SK-N-SH treated with all-trans-retinoic acid at 6 μM for 48 hours (cell line): ENCODE results near the gene CABLES1.

Experiments used
- ARNTL ChIP-seq: fragments of 450-650 bp; formaldehyde crosslinking; IDR thresholded peaks from 2 replicates; pipeline ENCODE4 v1.5.0; 2020; ENCODE audit warnings: low read depth, mild to moderate bottlenecking, moderate library complexity, borderline replicate concordance
- CSDC2 ChIP-seq: fragments of 250-450 bp; sonication (Bioruptor Pico); IDR thresholded peaks from 2 replicates; pipeline ENCODE4 v1.5.0; 2020; ENCODE audit warnings: mild to moderate bottlenecking, moderate library complexity
- POU6F1 ChIP-seq: fragments of 250-450 bp; sonication (Bioruptor Pico); IDR thresholded peaks from 2 replicates; pipeline ENCODE4 v1.8.0; 2021; ENCODE audit warnings: low read depth, mild to moderate bottlenecking, moderate library complexity, borderline replicate concordance
- RARB ChIP-seq: fragments of 250-450 bp; sonication (Bioruptor Pico); IDR thresholded peaks from 2 replicates; pipeline ENCODE4 v1.8.0; 2021; ENCODE audit warnings: mild to moderate bottlenecking, moderate library complexity
- SNAI2 ChIP-seq: fragments of 250-450 bp; sonication (Bioruptor Pico); IDR thresholded peaks from 2 replicates; pipeline ENCODE4 v1.5.0; 2020; ENCODE audit warnings: mild to moderate bottlenecking, moderate library complexity
- TOX ChIP-seq: fragments of 250-450 bp; sonication (Bioruptor Pico); IDR thresholded peaks from 2 replicates; pipeline ENCODE4 v1.8.0; 2021; ENCODE audit warnings: mild to moderate bottlenecking, moderate library complexity, borderline replicate concordance
- ZFP3 ChIP-seq: fragments of 250-450 bp; sonication (Bioruptor Pico); IDR thresholded peaks from 2 replicates; pipeline ENCODE4 v1.5.0; 2020; ENCODE audit warnings: mild to moderate bottlenecking, moderate library complexity
- ZFP30 ChIP-seq: fragments of 450-650 bp; formaldehyde crosslinking; IDR thresholded peaks from 2 replicates; pipeline ENCODE4 v1.5.0; 2022; ENCODE audit warnings: mild to moderate bottlenecking, moderate library complexity
- TF ChIP-seq, protein P1 (sequence below): fragments of 250-450 bp; sonication (Bioruptor Pico); IDR thresholded peaks from 2 replicates; pipeline ENCODE4 v1.8.0; 2020; ENCODE audit warnings: mild to moderate bottlenecking, moderate library complexity, borderline replicate concordance

DNA sequence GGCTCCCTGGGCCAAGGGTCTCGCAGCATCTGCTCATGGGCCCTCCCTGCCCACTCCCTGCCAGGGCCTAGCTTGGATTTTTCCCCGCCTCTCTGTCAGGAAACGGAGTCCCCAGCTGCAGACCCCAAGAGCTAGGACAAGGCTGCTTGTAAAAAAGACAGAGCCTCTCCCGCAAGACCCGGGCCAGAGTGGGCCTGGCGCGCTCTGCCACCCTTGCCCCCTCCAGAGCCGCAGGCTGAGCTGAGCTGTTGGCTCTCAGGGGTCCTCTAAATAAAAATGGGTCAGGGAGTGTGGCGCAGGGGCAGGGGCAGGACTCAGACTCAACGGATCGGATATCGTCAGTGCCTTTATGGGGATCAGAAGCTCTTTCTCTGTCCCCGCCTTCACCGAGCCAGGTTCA is 112.6 kb downstream of the CABLES1 start:
- TF ChIP-seq RARB (CRISPR knock-in tag), result no peak
- TF ChIP-seq POU6F1 (CRISPR knock-in tag), result no peak
- no peak for TF ChIP-seq ZFP30
- TF ChIP-seq CSDC2 (CRISPR knock-in tag), result no peak
- no peak for TF ChIP-seq SNAI2 (CRISPR knock-in tag)
- TF ChIP-seq ZFP3 (CRISPR knock-in tag), result no peak
- TF ChIP-seq TOX (CRISPR knock-in tag), result no peak
- TF ChIP-seq, protein P1, sequence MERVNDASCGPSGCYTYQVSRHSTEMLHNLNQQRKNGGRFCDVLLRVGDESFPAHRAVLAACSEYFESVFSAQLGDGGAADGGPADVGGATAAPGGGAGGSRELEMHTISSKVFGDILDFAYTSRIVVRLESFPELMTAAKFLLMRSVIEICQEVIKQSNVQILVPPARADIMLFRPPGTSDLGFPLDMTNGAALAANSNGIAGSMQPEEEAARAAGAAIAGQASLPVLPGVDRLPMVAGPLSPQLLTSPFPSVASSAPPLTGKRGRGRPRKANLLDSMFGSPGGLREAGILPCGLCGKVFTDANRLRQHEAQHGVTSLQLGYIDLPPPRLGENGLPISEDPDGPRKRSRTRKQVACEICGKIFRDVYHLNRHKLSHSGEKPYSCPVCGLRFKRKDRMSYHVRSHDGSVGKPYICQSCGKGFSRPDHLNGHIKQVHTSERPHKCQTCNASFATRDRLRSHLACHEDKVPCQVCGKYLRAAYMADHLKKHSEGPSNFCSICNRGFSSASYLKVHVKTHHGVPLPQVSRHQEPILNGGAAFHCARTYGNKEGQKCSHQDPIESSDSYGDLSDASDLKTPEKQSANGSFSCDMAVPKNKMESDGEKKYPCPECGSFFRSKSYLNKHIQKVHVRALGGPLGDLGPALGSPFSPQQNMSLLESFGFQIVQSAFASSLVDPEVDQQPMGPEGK (CRISPR knock-in tag), result no peak
- no peak for TF ChIP-seq ARNTL (CRISPR knock-in tag)
